GM21723 (cell line): ENCODE data around the gene DGKQ.
"Not testable (repeated sequence)": the region's sequence is repeated elsewhere in the genome, so short reads cannot be mapped to it uniquely, and the experiment has no call there.

Experiments
- ATAC-seq: cut with Tn5 transposase; IDR thresholded peaks from one replicate; pipeline ENCODE4 v1.9.1; 2021; ENCODE audit warnings: mild to moderate bottlenecking, moderate library complexity; ENCODE audit not compliant: unreplicated experiment

DGKQ gene

GRCh38 chr4:1010395-1011021 lies 37.1 kb upstream of the DGKQ start:
- peak; percentile 15 for ATAC-seq

DNA sequence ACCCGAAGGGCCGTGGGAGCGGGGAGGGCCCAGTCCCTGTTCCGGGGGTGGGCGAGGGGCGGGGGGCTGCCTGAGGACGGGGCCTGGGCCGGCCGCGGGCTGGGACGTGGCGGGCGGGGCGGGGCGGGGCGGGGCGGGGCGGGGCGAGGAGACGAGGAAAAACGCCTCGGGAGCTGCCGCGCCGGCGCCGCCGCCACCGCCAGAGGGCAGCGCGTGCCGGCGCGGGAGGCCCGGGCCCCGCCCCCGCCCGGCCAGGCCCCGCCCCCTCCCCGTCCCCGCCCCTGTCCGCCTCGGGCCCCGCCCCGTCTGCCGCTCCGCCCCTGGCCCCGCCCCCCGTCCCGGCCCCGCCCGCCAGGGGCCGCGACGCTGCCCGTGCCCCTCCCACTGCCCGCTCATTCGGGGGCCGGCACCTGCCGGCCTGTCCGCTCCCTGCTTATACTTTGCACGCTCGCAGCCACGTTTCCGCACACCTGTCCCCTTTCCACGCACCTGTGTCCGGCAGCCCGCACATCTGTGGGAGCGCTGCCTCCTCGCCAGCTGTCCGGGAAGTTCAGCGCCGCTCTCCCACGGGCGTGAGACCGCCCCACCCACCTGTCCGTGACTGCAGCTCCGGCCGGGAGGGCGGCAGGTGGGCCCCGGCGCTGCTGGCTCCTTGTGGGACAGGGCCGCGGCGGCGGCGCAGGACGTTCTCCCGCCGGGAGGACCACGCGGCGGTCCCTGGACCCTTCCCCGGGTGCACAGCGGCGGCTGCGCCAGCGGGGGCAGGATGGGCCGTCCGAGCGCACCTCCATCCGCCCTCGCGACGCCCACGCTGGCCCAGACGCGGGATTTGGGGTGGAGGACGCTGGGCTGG lies 36.4 kb upstream of the DGKQ start:
- peak; percentile 48 for ATAC-seq

DNA sequence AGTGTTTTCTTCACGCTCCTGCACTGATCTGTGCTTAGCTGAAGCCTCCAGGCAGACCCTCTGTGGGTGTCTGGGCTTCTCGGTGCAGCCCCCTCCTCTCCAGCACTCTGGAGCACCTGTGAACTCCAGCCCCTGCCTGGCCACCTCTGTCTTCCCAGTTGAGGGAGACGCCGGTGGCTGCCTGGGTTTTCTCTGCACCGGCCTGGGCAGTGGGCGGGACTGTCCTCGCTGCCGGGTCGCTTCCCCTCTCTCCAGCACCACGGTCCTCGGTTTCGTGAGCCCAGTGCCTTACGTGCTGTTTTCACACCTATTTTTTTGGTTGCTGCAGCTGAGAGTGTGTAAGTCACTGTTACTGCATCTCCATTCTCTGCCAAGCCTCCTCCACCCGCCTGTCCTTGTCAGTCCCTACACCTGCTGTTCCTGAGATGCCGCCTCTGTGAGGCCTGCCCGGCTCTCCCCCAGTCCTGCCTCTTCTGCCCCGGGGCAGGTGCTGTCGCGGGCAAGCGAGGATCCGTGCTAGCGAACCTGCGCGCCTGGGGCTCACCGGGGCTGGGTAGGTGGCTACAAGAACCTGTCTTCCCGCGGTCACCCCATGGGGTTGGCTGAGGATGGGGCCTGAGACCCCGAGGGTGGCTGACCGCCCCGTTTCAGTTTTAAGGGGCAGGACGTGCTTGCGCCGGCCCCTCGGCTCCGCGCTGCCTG lies 35.6 kb upstream of the DGKQ start:
- ATAC-seq, result peak; percentile 12

- ATAC-seq, result no peak
Measured at GRCh38 chr4:1006856-1007255, 33.5 kb upstream of the DGKQ start.

- no peak for ATAC-seq
Measured at GRCh38 chr4:1004557-1005485, 31.5 kb upstream of the DGKQ start.

GRCh38 chr4:1004071-1004418 lies 30.7 kb upstream of the DGKQ start:
- no peak for ATAC-seq

GRCh38 chr4:1003271-1004070 lies 30.1 kb upstream of the DGKQ start:
- ATAC-seq, result no peak

GRCh38 chr4:1002631-1003251 lies 29.4 kb upstream of the DGKQ start:
- no peak for ATAC-seq

GRCh38 chr4:1002131-1002630 lies 28.8 kb upstream of the DGKQ start:
- ATAC-seq, result no peak

GRCh38 chr4:1001561-1002130 lies 28.3 kb upstream of the DGKQ start:
- ATAC-seq, result no peak

DNA sequence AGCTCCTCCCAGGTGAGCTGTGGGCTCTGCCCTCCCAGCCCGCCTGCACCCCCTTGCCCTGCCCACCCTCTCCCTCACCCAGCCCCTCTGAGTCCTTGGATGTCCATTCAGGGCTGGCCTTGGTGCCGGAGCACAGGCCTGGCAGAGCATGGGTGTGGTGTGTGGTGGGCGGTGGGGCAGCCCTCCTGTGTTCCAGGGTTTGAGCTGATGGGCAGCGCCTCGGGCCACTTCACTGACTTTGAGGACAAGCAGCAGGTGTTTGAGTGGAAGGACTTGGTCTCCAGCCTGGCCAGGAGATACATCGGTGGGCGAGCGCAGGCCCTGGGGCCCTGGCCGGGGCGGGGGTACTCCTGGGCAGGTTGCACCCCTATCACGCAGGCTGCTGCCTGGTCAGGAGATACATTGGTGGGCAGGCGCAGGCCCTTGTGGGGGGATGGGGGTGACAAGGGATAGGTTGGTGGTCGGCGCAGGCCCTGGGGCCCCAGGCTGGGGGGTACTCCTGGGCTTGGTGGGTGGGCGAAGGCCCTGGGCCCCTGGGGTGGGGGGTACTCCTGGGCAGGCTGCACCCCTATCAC lies 27.4 kb upstream of the DGKQ start:
- no peak for ATAC-seq

DNA sequence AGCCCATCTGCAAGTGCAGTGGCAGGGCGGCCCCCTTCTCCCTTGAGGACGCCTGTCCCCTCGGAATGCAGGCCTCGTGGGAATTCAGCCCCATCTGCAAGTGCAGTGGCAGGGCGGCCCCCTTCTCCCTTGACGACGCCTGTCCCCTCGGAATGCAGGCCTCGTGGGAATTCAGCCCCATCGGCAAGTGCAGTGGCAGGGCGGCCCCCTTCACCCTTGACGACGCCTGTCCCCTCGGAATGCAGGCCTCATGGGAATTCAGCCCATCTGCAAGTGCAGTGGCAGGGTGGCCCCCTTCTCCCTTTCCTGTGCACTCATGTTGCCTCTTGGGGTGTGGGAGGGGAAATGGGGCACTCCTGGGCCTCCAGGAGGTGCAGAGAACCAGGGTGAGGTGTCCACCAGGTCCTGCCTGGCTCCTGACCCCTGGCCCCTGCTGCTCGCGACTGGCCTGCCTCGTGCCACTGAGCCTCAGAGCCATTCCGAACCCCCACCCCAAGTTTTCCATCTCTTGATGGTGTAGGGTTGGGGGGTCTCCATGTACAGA lies 26.6 kb upstream of the DGKQ start:
- ATAC-seq, result no peak

- ATAC-seq, result not testable (repeated sequence)
Measured at GRCh38 chr4:999240-999863, 26.0 kb upstream of the DGKQ start.

DNA sequence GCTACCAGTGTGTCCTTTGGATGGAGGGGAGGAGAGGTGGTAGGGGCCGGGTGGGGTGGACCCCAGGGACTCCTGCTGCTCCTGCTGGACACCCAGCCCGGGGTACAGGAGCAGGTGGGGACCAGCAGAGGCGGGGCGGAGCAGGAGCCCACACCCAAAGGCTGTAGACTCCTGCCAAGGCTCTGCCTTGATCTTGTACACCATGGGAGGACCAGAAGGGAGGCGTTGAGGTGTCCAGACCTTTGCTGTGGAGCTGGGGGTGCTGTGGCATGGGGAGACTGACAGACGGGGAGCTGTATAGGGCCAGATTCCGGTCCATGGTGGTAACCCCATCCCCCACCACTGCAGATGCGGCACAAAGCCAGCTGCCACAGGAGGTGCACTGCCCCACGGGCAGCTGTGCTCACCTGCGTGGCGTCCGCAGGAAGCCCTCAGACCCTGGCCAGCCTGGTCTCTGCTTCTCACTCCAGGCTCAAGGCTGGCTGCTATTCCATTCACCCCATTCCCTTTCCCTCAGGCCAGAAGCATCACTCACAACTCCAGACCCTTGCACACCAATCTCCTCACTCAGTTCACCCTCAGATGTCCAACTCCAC lies 24.8 kb upstream of the DGKQ start:
- no peak for ATAC-seq

DNA sequence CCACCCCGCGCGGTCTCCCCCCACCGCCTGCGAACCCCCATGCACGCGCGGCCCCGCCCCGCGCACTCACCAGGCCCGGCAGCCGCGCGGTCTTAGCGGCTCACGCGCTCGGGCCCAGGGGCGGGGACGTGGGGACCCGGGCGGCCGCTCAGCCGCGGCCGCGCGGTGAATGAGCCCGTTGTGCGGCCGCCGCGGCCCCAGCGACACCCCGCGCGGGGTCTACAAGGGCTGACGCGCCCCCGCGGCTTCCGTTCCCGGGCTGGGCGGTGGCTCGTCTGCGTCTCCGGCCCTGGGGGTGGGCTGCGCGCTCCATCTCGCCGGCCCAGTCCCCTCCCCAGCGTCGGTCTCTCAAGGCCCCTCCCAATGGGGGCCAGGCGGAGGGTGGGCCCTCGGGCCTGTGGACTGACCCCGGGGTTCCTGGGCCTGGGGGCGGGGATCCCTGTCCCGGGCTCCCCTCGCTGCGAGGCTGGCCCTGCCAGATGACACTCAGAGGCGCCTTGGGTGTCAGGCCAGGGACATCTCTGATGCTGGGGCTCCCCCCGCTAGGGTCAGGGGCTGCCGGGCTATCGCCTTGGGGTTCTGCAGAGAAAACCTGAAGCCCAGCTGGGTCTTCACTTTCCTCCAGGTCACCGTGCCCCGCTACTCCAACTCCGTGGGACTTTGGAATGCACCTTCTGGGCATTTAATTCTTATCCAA lies 24.2 kb upstream of the DGKQ start:
- no peak for ATAC-seq

- no peak for ATAC-seq
Measured at GRCh38 chr4:996997-997374, 23.6 kb upstream of the DGKQ start.
